ENCODE data around the gene PRKCE. TPM values are rescaled to one million over a fixed set of nuclear protein-coding genes. Genes with fewer than 3 reads are reported as not detected.

PRKCE gene
- total RNA-seq, 2 experiments from 2014 or later = 17.0 to 42.1 TPM

GRCh38 chr2:45896311-45896710 lies 244.8 kb downstream of the PRKCE start:
- H3K9me3 ChIP-seq (ENCODE audit: low read length) = no peaks in the 10 kb centered on the region
- H3K36me3 ChIP-seq (ENCODE audit: insufficient read depth, low read length) = no peaks in the 10 kb centered on the region
- no peak for TF ChIP-seq CTCF (conservative IDR thresholded peaks at IDR 0.05; ENCODE audit: low read length)
- no peak for TF ChIP-seq EZH2phosphoT487 (IDR thresholded peaks at IDR 0.05; ENCODE audit: borderline replicate concordance, low read depth, low read length)
- POLR2A ChIA-PET = no interaction called here
- no peaks in the 10 kb centered on the region for H3K9me2 ChIP-seq (ENCODE audit: insufficient read depth, low read length)
- no peak overlapping the region for H2AFZ ChIP-seq (ENCODE audit: low read length)
- no peak overlapping the region for H3K4me3 ChIP-seq (ENCODE audit: low read depth, low read length, poor library complexity, severe bottlenecking)
- CTCF ChIA-PET (ENCODE audit: unreplicated experiment) = no interaction called here
- no peaks in the 10 kb centered on the region for H3K79me2 ChIP-seq (ENCODE audit: insufficient read depth, low read depth, low read length)
- no peak overlapping the region for H3K4me2 ChIP-seq (ENCODE audit: low read length)
- no peak for DNase-seq (ENCODE audit: low spot score)
- no peaks in the 10 kb centered on the region for H3K4me1 ChIP-seq (ENCODE audit: insufficient read depth, low read length, poor library complexity, severe bottlenecking)
- no peaks in the 10 kb centered on the region for H4K20me1 ChIP-seq (ENCODE audit: insufficient read depth, low read length)
- intact Hi-C loops (cut with micrococcal nuclease; ENCODE audit: unreplicated experiment) = no loop called here
- BruUV-seq (replicated peaks) = no TSS peak
- no peak overlapping the region for H3K27ac ChIP-seq (ENCODE audit: low read depth, low read length, poor library complexity, severe bottlenecking)

- DNase-seq (ENCODE audit: low spot score) = no peak
- ChIA-PET POLR2A (no interaction called here), CTCF (ENCODE audit: unreplicated experiment) (no interaction called here)
- TF ChIP-seq EZH2phosphoT487 (IDR thresholded peaks at IDR 0.05; ENCODE audit: borderline replicate concordance, low read depth, low read length) (no peak), CTCF (conservative IDR thresholded peaks at IDR 0.05; ENCODE audit: low read length) (no peak)
- Histone ChIP-seq H3K36me3 (ENCODE audit: insufficient read depth, low read length) (no peaks in the 10 kb centered on the region), H3K4me1 (ENCODE audit: insufficient read depth, low read length, poor library complexity, severe bottlenecking) (no peaks in the 10 kb centered on the region), H3K4me3 (ENCODE audit: low read depth, low read length, poor library complexity, severe bottlenecking) (no peak overlapping the region), H4K20me1 (ENCODE audit: insufficient read depth, low read length) (no peaks in the 10 kb centered on the region), H3K9me3 (ENCODE audit: low read length) (no peaks in the 10 kb centered on the region), H2AFZ (ENCODE audit: low read length) (no peak overlapping the region), H3K9me2 (ENCODE audit: insufficient read depth, low read length) (no peaks in the 10 kb centered on the region), H3K79me2 (ENCODE audit: insufficient read depth, low read depth, low read length) (no peaks in the 10 kb centered on the region), H3K4me2 (ENCODE audit: low read length) (no peak overlapping the region), H3K27ac (ENCODE audit: low read depth, low read length, poor library complexity, severe bottlenecking) (no peak overlapping the region)
- intact Hi-C loops (cut with micrococcal nuclease; ENCODE audit: unreplicated experiment) = no loop called here
- no TSS peak for BruUV-seq (replicated peaks)
These were observed 246.4 kb downstream of the PRKCE start for GRCh38 chr2:45897842-45898241.

- H3K27ac ChIP-seq (ENCODE audit: low read depth, low read length, poor library complexity, severe bottlenecking) = no peak overlapping the region
- no peaks in the 10 kb centered on the region for H3K4me1 ChIP-seq (ENCODE audit: insufficient read depth, low read length, poor library complexity, severe bottlenecking)
- no peak for DNase-seq (ENCODE audit: low spot score)
- H3K79me2 ChIP-seq (ENCODE audit: insufficient read depth, low read depth, low read length) = no peaks in the 10 kb centered on the region
- CTCF ChIA-PET (ENCODE audit: unreplicated experiment) = no interaction called here
- POLR2A ChIA-PET = no interaction called here
- TF ChIP-seq CTCF (conservative IDR thresholded peaks at IDR 0.05; ENCODE audit: low read length) = no peak
- no peak for TF ChIP-seq EZH2phosphoT487 (IDR thresholded peaks at IDR 0.05; ENCODE audit: borderline replicate concordance, low read depth, low read length)
- intact Hi-C loops (cut with micrococcal nuclease; ENCODE audit: unreplicated experiment) = no loop called here
- H2AFZ ChIP-seq (ENCODE audit: low read length) = no peak overlapping the region
- no peaks in the 10 kb centered on the region for H3K9me3 ChIP-seq (ENCODE audit: low read length)
- H3K4me3 ChIP-seq (ENCODE audit: low read depth, low read length, poor library complexity, severe bottlenecking) = no peak overlapping the region
- H4K20me1 ChIP-seq (ENCODE audit: insufficient read depth, low read length) = no peaks in the 10 kb centered on the region
- no peaks in the 10 kb centered on the region for H3K36me3 ChIP-seq (ENCODE audit: insufficient read depth, low read length)
- no peak overlapping the region for H3K4me2 ChIP-seq (ENCODE audit: low read length)
- no TSS peak for BruUV-seq (replicated peaks)
- H3K9me2 ChIP-seq (ENCODE audit: insufficient read depth, low read length) = no peaks in the 10 kb centered on the region
These were observed 247.3 kb downstream of the PRKCE start for GRCh38 chr2:45898819-45899218.

All from OCI-LY7 (cell line).